GM21447 (cell line): ENCODE results near the gene CMKLR1.

Experiments used
- ATAC-seq: cut with Tn5 transposase; IDR thresholded peaks from one replicate; pipeline ENCODE4 v1.9.1; 2021; ENCODE audit not compliant: unreplicated experiment

CMKLR1 gene

DNA sequence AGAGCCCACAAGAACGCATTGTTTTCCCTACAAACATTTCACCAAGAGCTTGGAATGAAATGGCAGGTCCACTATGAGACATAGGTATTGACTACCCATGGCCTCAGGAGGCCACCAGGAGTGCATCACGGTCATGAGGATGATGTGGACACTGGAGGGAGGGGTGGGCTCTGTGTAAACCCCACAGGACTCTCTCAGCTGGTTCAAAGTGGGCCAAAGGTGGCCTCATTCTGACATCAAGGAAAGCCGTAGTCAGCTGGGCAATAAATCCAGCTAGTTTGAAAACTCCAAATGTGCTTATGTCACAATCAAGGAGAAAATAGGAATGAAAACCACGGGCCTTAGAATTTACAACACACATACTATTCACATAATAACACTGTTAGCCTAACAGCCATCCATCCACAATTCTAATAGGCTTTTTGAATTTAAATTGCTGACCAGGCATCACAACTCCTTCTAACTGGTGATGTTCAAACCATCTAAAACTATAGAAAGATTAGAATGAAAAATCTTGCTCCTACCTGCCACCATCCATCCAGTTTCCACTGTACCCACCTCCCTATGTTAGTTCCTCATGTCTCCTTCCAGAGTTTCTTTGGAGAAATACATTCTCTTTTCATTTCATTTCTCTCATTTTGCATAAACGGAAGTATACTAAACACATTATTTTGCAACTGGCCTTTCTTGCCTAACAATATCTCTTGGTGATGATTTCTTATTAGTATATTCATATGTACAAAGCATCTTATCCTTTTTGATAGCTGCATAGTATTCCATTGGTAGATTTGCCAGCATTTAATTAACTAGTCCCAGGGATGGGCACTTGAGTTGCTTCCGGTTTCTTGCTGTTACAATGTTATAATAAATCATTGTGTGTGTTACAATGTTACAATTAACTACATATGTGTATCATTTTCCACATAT is 21.5 kb downstream of the CMKLR1 start:
- no peak for ATAC-seq

DNA sequence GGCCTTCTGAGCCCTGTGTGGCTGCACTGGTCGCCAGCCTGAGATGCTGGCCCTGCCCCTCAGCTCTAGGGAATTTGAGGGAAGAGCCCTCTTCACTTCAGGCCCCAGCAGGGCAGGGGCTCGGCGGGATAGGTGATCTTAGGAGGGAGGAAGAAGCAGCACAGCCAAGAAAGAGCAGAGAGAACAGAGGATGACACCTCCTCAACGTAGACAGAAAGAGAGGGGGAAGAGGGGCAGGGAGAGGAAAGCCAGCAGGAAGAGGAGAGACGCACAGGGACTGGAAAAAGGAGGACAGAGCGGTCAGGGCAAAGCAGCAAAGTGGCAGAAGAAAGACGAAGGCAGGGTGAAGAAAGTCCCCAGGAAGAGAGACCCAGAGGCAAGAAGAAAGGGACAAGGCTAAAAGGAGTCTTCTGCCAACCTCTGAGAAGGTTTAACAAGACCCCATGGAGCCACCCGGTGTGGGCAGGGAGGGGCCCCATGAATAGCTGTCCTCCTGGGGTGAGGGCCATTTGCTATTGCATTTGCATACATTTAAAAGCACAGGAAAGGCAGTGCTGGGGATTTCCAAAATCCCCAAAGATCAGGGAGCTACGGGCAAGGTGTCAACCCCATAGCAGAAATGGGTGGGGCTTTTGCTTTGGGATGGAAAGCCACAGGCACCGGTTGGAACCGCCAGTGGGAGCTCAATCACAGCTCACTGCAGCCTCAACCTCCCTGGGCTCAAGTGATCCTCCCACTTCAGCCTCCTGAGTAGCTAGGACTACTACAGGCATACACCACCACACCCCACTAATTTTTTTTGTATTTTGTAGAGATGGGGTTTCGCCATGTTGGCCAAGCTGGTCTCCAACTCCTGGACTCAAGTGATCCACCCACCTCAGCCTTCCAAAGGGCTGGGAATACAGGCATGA is 22.7 kb downstream of the CMKLR1 start:
- no peak for ATAC-seq

DNA sequence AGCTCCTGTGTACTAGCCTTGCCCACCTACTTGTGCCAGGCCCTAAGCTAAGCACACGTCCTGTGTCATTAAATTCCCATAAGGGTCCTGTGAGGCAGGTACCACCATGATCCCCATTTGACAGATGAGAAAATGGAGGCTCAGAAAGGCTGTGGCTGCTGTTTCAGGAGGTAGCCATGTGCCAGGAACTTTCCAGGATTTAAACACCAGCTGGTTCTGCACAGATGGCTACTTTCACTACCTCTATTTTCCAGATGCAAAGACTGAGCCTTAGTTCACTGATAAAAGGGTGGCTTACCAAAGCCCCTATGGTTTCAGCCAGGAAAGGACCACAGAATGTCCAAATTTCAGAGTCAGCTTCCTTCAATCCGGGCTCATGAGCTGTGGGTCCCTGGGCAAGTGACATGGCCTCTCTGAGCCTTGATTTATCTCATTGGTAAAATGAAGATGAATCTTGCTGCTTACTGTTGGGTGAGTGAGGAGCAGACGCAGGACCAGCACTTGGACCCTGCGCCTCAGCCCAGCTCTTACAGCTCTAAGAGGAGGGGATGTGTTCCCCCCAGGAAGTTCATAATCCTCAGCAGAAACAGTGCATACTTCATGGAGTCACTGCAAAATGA is 23.5 kb downstream of the CMKLR1 start:
- ATAC-seq, result no peak

DNA sequence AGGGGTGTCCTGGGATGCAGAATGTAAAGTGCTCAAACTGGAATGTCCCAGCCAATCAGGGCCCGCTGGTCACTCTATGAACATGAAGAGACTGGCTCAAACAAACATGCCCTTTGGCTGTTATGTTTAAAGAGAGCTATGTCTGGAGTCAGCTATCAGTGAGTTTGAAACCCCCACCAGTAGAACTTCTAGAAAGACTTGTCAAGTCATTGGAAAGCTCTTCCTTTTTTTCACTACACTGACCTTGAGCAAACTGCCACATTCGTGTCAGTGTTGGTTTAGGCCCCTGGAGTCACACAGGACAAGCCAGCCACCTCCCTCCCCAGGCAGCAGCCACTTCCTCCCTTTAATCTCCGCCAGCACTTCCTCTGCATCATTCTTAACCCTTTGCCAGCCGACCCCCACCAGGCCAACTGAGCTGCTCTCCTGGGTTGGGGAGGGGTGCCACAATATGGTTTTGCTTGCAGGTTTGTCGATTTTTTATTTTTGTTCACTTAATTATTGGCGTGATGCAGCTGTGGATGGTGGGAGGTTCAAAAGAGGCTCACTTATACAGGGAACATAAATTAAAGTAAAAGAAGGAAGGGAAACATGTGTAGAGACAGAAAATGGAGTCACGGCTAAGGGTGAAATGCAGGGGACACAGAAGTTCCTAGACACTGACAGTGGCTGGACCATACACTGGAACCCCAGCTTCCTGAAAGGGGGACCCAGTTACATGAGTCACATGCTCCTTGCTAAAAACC is 25.3 kb downstream of the CMKLR1 start:
- no peak for ATAC-seq

DNA sequence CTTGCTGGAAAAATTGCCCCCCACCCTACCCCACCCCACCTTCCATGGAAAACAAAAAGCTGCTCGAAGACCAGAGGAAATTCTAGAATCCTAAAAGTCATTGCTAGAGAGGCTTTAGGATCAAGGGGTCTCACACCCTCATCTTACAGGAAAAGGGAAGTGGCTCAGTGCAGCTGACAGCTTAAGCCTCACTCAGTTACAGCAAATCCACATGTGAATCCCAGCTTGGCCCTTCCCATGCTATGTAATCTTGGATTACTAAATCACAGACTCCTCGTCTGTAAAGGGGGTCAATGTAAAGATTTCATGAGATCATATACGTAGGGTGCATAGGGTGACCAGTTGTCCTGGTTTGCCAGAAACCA is 25.9 kb downstream of the CMKLR1 start:
- ATAC-seq, result no peak

DNA sequence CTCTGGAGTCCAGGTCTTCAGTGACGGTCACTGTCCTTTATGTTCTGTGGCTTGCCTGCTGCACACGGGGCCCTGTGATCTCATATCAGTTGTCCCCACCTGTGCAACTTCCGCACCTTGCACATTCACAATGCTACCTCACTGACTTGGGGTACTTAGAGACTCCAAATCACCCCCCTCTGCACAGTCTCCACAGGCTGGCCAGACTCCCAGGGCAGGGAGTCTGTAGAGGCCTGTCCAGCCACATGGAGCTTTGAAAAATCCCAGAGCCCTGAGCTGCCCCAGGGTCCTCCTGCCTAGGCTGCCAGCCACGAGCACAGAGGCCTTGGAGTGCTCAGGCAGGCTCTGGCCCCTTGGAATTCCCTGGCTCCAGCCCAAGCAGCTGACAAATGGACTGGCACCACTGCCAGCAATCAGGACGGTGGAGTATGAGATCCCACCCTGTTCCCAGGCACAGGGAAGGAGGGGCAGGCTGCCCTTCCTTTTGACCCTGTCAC is 26.4 kb downstream of the CMKLR1 start:
- ATAC-seq, result no peak

DNA sequence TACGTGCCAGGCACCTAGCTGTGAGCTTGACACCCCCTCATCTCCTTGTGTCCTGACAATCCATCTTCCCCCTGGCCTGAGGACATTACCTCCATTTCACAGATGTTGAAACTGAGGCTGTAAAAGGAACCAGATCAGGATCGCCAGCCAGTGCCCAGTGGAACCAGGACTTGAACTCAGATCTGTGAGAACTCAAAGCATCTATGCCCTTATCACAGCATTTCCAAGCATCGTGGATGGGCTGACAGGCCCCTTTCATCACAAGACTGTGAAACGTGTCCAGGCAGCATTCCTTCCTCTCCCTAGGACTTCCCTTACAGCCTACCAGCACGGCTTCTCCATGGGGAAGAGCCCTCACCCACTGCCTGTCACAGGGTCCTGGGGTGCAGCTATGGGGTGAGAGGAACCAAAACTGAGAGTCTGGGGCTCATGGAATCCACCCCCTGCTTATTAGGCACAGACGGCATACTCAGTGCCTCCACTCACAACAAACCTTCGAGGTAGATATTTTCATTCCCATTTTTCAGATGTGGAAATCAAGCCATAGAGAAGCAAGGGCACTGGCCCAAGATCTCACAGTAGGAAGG is 26.9 kb downstream of the CMKLR1 start:
- ATAC-seq, result no peak

DNA sequence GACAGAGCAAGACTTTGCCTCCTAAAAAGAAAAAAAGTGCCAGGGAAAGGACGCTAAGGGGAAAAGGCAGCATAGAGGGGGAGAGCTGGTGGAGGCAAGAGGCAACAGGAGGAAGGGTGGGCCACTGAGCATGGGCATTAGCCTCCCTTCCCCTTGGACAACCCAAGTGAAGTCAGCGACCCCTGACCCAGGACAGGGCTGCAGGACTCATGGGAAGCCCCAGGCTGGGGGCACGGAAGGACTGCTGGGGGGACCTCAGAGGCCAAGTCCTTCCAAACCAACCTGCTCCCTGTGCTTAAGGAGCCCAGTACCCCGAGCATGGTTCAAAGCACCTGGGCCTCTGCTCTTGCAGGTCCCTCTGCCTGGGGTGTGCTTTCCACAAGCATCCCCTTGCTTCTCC is 27.5 kb downstream of the CMKLR1 start:
- ATAC-seq, result no peak

DNA sequence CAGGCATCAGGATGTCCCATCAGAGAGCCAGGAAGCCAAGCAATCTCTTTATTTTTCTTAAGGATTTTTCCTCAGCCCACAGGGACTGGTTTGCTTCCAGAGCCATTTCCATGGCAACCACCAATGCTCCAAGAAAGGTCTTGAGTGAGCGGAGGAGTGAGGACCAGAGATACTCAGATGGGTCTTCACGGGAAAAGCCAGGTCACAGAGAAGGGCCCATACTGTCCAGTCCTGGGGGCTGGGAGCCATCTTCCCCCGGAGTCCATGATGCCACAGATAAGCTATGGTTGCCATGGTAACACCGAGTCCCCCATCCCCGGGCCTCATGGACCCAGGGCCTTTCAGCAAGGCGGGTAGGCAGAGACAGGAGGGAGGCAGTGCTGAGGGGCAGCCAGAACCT is 28.6 kb downstream of the CMKLR1 start:
- no peak for ATAC-seq

DNA sequence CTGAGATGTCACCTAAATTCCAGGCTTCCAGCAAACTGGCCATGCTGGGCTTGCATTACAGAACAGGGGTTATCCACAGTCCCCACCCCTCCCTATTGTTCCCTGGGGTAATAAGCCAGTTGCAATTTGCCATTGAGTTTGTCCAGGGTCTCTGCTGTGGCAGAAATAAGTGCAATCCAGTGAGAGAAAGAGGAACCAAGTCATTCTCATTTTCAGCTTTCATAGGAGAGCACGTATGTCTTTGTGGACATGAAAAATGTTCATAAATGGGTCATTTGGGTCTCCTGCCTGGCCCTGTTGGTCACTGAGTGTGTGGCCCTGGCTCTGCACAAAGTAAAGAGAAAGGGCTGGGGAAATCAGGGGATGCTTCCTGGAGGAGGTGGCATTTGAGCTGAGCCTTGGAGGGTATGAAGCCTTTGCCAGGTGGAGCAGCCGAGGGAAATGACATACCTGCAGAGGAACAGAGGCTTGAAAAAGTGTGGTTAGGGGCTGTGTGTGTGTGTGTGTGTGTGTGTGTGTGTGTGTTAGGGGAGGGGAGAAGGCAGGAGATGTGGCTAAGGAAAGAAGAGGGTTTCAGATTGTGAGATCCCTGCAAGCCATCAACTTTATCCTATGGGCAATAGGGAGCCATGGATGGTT is 29.3 kb downstream of the CMKLR1 start:
- ATAC-seq, result no peak

DNA sequence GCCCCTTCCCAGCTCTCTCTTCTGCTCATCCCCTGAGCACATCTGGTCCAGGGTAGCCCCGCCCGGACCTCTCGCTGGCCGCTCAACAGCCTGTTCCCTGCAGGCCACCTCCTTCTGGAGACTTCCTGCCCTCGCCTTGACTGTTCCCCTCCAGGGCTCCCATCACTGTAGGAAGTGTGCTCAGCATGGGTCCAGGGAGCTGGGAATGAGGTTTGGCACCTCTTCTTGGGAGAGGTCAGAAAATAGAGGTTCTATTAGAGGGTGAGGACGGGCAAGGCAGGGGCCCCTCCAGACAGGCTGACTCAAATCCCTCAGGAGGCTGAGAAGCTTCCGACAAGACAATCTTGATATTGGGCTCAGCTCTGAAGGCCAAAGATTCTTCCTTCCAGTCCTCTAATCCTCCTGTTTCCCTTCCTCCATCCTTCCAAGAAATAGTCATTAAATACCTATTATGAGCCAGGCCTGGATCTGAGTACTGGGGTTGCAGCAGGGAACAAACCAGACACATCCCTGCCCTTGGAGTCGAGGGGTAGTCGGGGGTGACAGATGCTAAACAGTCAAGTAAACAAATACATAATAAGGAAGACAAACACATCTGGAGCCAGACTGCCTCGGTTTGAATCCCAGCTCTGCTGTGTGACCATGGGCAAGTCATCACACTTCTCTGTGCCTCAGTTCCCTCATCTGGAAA is 30.6 kb downstream of the CMKLR1 start:
- no peak for ATAC-seq

DNA sequence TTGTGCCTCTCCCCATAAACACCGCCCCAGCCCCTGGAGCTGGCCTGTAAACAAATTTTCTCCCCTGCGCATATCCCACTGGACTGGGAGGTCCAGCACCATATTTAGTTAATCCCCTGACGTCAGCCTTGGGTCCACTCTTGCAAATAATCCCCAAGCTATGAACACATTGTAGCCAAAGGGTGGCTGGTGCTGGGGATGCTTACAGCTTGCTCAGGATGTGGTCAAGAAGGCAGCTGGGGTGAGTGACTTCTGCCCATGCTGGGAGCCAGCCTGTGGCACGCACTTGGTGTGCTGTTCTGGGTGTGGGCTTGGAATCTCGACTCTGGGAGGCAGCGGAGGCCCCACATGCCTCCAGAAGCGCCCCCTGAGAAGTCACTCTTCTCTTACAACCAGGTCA is 32.1 kb downstream of the CMKLR1 start:
- ATAC-seq, result no peak

DNA sequence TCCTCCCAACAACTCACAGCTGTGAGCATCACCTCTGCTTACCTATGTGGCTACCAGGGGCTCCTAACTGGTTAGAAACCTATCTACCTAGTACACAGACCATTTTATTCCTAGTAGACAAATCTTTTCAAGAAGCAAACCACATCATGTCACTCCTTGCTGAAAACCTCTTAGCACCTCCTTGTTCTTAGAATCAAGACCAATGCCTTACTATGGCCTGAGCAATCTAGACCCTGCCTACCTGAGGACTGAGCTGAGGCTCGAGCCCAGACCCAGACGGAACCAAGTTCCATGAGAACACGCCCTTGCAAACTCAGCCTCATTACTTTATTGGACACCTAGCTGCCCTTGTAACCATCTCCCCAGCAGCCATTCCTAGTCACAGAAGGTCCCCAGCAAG is 32.6 kb downstream of the CMKLR1 start:
- ATAC-seq, result no peak

DNA sequence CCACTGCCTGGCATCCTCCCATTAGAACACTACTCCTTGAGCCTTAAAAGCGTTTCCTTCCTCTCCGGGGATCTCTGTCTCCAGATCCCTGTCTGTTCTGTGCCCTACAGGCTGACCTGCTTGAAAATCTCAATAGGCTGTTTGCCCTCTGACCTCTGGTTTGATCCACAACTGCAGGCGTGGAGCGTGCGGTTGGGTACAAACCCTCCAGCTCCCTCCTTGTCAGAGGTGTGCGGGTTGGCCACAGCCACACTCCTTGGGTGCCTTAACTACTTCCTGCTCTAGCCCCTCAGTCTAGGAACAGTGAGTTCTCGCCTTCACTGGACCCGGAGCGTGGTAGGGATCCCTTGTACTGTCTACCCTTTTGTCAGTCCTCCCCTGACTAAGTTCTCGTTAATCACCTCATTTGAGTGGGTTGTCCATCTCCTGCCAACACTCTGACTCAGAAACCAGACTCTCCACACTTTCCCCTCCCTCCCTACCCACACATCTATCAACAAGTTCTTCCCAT is 33.1 kb downstream of the CMKLR1 start:
- ATAC-seq, result no peak

DNA sequence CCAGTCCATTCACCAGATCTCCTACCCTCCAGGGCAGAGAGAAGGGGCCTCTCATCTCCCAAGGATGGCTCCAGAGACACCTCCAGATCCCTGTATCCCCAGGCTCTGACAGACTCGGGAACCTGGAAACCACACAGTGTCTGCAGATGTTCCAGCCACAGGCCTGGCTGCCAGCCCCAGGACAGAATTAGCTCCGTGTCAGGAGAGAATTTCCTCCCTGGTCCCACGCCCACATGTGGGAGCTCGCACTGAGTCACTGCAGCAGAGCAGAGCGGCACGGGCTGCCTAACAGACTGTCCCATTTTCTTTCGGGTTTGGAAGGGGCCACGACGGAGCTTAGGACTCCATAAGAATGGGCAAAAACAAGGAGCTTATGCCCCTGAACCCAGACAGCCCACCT is 33.6 kb downstream of the CMKLR1 start:
- no peak for ATAC-seq

DNA sequence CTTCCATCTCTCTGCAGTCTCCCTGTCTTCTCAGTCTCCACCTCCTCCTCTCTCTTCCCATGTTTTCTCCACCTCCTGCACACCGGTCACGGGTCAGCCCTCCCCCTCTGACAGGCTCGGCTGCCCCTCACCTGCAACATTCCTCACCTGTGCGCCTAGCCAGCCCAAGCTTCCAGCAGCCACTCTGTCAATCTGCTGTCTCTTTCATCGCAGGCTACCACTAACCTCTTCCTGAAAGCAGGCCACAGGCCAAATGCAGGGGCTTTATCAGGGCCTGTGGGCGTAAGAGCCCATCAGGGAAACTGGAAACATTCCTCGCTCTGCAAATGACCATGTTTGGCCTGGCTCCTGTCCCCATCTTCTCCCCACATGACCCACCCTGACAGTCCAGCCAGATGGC is 34.5 kb downstream of the CMKLR1 start:
- ATAC-seq, result no peak

DNA sequence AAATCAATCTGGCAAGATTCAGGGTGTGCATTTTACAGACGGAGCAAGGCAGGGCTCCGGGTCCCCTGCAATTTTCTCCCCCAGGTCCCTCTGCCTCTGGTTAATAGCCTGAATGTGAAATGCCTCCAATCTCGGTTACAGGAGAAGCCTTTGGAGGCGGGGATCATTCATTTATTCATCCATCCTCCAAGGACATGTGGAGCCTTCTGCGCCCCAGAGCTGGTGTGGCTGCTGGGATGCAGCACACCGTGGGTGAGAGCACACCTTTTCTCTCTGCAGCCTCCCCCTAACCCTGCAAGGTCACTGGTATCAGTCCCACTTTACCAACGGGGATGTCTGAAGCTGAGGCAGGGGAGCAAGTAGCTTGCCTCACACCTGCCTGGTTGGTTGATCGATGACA is 35.4 kb downstream of the CMKLR1 start:
- no peak for ATAC-seq

DNA sequence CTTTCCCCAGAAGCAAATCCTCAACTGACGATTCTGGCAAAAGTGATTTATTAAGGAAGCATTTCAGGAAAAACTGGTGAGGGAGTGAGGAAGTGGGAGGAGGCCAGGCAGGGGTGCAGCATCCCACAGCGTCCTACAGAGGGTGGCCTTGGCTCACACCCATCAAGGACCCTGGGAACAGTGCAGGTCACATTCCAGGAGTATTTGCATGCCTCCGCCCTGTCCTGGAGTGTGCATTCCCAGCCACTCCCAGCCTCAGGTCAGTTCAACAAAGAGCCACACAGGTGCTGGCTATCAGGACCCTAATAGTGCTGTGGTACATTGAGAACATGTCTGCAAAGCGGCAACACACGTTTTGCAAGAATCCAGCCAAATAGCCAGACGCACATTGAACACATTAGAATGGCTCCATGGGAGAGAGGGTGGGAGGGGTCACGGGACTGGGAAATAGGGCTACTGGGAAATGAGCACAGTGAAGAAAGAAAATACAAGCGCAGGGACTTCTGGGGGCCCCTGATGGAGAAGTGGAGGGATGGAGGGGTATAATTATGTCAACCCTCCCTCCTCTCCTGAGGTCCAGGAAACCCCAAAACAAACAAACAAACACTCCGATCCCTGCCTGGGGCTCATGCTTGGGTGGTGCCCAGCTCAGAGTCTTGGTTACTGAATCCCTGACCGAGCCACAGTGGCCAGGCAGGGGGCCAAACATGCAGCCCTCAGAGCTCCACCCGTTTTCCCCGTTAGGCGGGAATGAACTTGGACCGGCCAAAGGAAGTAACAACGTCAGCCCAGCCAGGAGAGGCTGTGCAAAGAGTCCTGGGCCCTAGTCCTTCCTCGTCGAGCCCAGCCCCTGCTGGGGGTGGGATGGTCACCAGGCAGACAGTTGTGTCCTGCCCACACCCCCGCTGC is 36.5 kb downstream of the CMKLR1 start:
- ATAC-seq, result no peak
